HG02870 (cell line): ENCODE results near the gene C8G.

ENCODE experiments used
- ATAC-seq: cut with Tn5 transposase; IDR thresholded peaks from one replicate; pipeline ENCODE4 v1.9.1; 2021; ENCODE audit warnings: mild to moderate bottlenecking, moderate library complexity; ENCODE audit not compliant: unreplicated experiment

Gene C8G

DNA sequence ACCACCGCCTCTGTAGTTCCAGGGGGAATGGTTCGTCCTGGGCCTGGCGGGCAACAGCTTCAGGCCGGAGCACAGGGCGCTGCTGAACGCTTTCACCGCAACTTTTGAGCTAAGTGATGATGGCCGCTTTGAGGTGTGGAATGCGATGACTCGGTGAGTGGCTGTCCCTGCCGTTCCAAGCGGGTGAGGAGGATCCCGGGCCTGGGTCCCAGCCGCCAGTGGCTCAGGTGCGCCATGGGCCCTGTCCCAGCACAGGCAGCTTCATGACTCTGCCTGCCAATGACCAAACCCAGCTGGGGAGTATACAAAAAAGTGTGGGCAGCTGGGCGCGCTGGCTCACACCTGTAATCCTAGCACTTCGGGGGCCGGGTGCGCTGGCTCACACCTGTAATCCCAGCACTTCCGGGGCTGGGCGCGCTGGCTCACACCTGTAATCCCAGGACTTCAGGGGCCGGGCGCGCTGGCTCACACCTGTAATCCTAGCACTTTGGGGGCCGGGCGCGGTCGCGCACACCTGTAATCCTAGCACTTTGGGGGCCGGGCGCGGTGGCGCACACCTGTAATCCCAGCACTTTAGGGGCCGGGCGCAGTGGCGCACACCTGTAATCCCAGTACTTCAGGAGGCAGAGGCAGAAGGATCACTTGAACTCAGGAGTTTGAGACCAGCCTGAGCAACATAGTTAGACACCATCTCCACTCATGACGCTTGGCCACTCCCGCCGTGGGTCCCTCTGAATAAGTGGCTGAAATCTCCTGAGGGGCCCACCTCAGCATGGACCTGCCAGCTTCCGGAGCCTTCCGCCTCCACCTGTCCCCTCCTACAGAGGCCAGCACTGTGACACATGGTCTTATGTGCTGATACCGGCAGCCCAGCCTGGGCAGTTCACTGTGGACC is 8.1 kb downstream of the C8G start:
- no peak for ATAC-seq

DNA sequence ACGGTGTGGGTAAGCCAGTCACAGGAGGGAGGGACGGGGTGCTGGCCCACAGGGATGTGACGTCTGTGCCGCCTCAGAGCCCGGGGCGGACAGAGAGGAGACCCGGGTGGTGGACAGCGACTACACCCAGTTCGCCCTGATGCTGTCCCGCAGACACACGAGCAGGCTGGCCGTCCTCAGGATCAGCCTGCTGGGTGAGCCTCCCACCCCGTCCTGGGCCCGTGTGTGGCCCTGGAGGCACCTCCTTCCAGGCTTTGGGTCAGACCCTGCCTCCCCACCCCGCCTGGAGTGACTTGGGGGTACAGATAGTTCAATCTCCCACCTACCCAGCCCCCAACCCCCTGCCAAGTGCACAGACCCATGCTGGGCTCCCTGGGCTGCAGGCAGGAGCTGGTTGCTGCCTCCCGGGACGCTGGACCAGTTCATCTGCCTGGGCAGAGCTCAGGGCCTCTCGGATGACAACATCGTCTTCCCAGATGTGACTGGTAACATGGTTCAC is 8.8 kb downstream of the C8G start:
- no peak for ATAC-seq

DNA sequence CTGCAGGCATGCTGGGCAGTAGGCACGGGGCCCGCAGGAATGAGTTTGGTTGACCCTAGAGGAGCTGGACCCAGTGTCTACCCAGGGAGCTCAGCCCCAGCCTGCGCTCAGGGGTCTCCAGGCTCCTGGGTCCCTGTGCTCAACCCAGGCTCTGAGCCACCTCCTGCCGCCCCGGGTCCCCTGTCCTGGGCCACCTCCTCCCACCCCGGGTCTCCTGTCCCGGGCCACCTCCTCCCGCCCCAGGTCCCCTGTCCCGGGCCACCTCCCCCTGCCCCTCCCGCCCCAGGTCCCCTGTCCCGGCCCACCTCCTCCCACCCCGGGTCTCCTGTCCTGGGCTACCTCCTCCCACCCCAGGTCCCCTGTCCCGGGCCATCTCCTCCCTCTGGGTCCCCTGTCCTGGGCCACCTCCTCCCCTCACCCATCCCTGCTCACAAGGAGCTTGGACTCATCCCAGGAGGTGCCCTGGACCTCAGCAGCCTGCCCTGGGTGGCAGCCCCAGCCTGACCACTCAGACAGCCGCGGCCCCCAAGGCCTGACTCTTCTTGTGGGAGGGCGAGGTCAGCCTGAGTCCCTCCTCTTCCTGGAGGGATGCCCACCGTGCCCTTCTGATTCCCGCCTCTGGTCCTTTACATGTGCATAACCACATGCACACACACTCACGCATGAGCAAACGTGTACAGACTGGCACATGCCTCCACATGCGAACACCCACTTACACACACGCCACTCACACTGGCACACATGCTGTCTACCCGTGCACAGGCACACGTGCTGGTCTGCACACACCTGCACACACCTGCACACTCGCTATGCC is 9.4 kb downstream of the C8G start:
- no peak for ATAC-seq

DNA sequence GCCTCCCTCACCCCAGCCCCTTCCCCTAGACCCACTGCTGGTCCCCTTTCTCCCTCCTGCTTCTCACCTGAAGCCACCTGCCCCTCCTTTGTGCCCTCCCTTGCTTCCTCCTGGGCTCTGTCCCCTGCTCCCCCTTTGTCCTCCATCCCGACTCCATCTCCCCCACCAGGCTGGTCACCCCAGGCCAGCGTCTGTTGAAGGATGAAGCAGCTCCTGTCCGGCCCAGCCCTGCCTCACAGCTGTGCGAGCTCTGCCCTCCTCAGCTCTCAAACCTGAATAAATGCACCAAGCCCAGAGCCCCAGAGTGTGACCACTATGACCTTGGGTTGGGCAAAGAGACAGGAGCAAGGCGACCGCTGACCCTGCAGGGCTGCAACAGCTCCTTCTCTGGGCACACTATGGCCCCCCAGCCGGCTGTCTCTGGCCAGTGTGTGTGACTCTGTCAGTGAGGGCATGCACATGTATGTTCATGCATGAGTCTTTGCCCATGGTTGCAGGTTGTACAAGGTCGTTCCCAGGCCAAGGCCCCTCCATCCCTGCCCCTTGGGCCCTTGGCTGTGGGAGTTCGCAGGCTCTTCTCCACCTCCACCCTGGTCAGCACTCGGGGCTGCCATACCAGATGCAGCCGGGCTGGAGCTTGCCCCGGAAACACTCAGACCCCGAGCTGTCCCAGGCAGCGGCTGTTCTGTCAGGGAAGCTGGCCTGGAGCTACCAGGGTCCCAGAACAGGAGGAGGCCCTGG is 10.3 kb downstream of the C8G start:
- ATAC-seq: no peak

DNA sequence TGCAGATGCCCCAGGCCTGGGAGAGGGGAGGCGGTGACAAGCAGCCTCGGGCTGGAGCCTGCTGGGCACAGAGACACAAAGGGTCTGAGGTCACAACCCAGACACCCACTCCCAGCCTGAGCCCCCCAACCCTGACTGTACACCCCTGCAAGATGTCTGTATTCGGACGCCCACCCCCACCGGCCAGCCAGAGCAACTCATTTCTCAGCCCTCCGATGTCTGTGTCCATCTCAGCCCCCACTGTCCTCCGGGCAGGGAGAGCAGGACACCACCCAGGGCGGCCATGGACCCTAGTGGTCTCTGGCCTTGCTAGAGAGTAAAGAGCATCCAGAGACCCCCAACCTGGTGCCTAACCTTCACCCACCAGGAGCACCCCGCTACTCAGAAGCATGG is 10.9 kb downstream of the C8G start:
- no peak for ATAC-seq

DNA sequence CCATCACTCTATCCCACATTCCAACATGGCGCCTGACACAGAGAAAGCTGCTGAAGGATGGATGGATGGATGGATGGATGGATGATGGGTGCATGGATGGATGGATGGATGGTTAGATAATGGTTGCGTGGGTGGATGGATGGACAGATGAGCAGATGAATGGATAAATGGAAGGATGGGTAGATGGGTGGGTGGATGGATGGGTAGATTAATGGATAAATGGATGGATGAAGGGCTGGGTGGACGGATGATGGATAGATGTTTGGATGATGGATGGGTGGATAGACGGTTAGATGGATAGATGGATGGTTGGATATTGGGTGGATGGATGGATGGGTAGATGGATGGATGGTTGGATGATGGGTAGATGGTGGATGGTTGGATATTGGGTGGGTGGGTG is 11.6 kb downstream of the C8G start:
- no peak for ATAC-seq

DNA sequence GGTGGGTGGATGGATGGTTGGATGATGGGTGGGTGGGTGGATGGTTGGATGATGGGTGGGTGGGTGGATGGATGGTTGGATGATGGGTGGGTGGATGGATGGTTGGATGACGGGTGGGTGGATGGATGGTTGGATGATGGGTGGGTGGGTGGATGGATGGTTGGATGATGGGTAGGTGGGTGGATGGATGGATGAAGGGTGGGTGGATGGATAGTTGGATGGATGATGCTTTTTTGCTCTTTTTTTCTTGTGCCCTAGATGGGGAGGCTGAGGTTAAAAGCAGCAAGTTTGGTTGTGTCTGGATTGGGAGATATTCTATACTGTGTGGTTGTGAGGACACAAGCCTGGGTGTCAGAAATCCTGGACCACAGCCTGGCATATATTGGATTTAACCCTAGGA is 12.4 kb downstream of the C8G start:
- no peak for ATAC-seq

DNA sequence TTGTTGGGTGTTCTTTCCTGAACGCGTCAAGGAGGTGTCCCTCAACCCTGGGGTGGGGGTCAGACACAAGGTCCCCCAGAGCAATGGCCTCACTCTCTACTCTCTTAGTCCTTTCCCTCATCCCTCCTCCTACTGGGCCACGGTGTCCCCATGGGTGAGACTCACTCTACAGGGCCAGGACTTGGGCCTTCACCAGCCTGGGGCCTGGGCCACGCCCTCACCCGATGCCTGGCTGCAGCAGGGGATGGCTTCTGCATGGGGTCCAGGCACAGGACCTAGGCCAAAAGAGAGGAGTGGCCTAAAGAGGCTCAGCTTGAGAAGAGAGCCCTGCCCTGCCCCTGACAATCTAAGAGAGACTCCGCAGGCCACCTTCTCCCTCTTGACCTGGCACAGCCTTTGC is 12.9 kb downstream of the C8G start:
- ATAC-seq: no peak

DNA sequence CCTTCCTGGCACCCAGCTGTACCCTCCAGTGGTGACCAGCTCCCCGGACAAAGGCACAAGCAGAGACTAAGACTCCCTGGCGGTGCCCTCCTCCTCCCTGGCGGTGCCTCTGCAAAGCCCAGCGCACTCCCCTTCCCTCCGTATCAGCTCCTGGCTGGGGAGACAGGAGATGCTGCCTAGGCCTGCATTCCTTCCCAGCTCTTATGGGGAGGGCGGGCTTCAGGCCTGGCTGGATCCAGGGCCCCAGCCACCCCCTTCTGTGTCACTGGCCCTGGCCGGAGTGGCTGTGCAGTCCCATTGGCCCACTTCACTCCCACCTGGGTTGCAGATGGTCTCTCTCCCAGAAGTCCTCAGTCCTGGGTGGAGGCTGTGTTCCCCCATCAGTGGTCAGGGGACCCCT is 13.4 kb downstream of the C8G start:
- ATAC-seq: no peak

DNA sequence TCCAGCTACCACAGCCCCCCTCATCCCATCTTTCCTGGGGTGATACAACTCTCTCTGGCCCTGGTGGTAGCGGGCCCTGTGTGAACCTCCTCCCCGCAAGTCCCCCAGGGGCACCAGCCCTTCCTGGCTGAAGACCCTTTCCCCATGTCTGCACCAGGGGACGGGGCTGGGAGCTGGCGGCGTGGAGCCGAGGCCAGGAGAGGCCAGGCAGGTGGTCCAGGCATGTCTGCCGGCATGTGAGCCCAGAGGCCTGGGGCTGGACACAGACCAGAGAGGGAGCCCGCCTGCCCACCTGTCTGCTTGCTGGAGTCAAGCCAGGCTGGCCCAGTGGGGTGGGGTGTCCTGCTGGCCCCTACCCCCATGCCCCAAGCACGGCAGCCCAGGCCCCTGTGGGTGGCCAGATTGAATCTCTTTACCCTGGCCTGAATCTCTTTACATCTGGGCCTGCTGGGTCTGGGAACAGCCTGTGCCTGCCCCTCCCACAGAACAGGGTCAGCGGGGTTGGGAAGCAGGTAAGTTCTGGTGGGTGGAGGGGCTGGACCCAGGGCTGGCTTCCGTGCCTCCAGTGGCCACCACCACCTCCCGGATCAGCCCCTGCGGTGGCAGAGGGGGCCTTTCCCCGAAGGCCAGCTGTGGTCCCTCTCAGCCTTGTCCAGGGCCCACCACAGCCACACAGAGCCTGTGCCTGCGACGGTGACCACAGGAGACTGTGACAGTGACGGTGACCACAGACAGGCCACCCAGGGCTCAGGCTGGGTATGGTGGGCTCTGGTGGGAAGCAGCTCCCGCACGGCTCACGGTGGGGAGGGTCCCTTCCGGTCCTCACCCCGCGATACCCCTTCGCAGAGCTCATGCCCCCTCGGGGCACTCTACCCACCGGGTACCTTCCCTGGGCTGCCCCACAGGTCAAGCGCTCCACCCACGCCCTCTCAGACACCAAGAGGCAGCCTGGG is 14.1 kb downstream of the C8G start:
- ATAC-seq: no peak

DNA sequence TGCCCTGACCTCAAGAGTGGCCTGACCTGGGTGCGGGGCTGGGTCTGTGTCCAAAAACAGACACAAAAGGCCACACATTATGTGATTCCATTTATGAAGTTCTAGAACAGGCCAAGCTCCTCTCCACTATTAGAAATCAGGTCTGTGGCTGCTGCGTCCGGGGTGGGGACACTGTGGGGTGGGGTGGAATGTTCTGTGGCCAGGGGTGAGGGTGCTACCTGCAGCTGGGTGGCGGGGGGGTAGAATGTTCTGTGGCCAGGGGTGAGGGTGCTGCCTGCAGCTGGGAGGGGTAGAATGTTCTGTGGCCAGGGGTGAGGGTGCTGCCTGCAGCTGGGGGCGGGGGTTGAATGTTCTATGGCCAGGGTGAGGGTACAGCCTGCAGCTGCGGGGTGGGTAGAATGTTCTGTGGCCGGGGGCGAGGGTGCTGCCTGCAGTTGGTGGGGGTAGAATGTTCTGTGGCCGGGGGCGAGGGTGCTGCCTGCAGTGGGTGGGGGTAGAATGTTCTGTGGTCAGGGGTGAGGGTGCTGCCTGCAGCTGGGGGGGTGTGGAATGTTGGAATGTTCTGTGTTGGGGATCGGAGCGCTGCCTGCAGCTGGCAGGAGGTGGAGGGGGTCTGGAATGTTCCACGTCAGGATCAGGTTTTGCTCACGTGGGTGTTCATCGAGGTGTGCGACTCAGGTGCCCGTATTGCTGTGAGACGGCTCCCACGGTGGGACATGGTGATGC is 15.3 kb downstream of the C8G start:
- ATAC-seq: no peak

DNA sequence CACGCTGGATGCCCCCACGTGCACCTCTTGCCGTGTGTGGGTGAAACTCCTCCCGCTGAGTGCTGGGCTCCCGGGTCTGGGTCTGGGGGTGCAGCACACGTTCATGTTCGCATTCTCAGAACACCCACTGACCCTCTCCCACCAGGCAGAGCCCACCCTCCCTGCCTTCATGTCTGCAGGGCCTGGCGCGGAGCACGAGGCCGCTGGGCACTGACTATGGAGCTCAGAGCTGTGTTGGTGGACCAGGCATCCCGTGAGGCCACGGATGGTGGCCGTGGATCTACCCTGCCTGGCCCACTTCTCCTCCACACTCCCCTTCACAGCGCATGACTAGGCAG is 15.9 kb downstream of the C8G start:
- ATAC-seq: no peak

DNA sequence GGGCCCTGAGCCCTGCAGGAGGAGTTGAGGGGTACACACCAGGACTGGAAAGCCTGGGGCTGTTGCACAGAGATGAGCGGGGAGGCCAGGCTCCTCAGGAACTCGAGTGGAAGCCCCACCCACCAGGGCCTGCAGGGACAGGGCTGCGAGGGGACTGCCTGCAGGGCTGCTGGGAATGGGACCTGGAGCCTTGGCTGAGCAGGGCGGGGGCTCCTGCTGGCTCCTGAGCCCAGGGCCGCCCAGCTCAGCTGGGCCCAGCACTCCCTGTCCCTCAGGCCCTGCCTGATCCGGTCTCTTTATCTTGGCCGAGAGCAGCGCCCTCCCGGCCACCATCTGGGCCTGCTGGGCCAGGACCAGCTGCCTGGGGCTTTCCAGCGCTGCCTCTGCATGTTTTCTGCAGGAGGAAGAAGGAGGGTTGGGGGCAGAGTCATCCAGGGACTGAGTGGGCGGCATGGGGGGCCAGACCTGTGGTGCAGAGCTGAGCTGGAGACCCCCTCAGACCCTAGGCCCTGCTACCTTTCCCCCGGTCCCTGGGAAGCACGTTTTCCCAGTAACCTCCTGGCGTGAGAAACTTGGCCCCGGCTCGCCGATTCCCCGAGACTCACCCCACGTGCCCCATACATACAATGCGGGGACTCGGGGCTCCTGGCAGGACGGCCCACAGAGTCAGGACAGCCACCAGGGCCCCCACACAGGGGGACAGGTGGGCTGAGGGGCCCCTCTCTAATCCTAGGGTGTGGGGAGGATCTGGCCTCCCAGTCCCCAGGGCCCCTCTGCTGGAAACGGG is 16.4 kb downstream of the C8G start:
- ATAC-seq: no peak

DNA sequence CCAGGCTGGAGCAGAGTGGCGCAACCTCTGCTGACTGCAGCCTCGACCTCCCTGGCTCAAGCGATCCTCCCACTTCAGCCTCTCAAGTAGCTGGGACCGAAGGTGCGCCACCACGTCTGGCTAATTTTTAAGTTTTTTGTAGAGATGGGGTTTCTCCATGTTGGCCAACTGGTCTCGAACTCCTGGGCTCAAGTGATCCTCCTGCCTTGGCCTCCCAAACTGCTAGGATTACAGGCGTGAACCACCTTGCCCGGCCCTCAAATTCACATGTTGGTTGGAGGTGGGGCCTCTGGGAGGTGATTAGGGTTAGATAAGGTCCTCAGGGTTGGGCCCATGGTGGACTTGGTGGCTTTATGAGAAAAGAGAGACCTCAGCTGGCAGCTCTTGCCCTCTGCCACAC is 17.1 kb downstream of the C8G start:
- ATAC-seq: no peak

DNA sequence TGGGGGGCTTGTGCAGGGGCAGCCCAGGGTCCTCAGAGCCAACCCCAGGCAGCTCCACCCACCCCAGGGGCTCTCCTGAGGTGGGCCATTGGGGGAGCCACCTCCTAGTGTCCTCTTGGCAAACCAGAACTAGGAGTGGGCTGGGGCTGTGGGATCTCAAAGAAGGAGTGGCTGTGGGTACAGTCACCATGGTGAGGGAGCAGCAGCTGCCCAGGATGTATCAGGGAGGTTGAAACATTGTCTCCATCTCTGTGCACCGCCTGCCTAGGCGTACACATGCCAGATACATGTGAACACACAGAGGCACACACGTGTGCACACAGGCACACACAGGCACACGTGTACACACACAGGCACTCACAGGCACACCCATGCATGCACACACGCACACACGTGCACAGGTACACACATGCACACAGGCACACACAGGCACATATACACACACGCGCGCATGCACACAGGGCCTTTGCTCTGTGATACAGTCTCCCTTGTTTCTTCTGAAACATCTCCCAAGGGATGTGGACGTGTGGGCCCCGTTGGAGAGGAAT is 17.7 kb downstream of the C8G start:
- ATAC-seq: no peak

DNA sequence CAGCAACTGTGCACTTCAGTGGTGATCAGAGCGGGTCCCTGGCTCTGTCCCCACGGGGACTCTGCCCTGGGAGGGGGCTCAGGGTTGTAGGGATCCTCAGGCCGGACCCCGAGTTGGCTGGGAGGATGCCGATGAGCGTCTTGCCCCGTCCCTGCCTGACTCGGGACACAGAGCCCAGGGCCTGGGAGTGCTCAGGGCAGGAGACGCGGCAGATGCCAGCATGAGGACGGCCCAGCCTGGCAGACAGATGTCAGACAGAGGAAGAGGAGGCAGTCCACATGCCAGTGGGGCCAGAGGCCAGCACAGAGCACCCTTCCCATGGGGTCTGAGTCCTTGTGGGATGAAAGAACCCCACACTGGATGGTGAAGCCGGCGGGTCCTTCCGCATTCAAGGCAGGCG is 18.3 kb downstream of the C8G start:
- no peak for ATAC-seq

DNA sequence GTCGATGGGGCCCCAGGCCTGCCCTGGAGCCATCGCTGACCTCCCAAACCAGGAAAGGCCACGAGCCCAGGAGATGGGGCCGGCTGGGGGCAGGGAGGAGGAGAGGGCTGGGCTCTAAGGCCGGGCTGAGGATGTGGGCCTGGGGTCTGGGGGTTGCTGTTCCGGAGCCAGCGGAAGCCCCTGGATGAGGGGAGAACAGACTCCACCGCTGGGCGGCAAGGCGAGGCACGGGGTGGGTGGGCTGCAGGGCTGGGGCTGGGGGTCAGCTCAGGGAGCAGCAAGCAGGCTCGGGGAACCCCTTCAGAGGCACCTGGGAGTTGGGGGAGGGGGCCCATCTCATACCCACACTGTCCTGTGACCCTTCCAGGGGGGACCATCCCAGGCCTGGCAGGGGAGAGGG is 18.7 kb downstream of the C8G start:
- ATAC-seq: no peak

DNA sequence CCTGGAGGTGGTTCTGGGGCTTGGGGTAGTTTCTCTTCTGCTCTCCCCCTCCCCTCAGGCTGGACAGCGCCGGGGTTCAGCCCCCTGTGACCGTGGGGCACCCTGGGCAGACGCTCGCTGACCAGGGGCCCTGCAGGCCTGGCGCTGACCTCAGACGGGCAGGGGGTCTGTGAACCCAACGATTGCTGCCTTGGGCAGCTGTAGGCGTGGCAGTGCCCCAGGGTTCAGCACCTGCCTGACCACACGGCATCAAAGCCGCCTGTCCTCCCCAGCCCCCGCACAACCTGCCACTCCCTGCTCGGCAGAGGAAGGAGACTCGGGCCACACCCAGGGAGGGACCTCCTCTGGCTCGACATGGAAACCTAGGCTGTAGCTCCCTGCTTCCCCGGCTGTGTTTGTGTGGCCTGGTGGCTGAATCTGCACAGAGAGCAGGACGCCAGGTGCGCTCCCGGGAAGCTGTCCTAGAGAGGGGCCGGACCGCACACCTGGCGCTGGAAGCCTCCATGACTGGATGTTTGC is 19.2 kb downstream of the C8G start:
- ATAC-seq: no peak
